HG03342 (cell line): ENCODE results near the gene KLHL42.
"Not testable (repeated sequence)": the region's sequence is repeated elsewhere in the genome, so short reads cannot be mapped to it uniquely, and the experiment has no call there.

Experiments used
- ATAC-seq: cut with Tn5 transposase; IDR thresholded peaks from one replicate; pipeline ENCODE4 v1.9.1; 2021; ENCODE audit warnings: mild to moderate bottlenecking, moderate library complexity; ENCODE audit not compliant: unreplicated experiment

The KLHL42 gene

GRCh38 chr12:27779920-27780611, at the start of gene KLHL42, which contains the start of gene MANSC4:
Gene KLHL42 (plus strand): TSS chr12:27780233. CDS start chr12:27780331, 98 bp downstream.
Gene MANSC4 (minus strand): TSS chr12:27780236. CDS start chr12:27771276, 8,960 bp downstream.
- peak; percentile 78 for ATAC-seq

GRCh38 chr12:27732281-27732680, 47.8 kb upstream of the KLHL42 start:
- ATAC-seq = peak; percentile 47

- ATAC-seq = no peak
These were observed 46.9 kb upstream of the KLHL42 start for GRCh38 chr12:27733052-27733656.

GRCh38 chr12:27733791-27734190, 46.2 kb upstream of the KLHL42 start:
- no peak for ATAC-seq

- not testable (repeated sequence) for ATAC-seq
These were observed 45.7 kb upstream of the KLHL42 start for GRCh38 chr12:27734321-27734720.

GRCh38 chr12:27743601-27744000, 36.4 kb upstream of the KLHL42 start:
- no peak for ATAC-seq

GRCh38 chr12:27745734-27746133, 34.3 kb upstream of the KLHL42 start:
- not testable (repeated sequence) for ATAC-seq

- ATAC-seq = no peak
These were observed 32.8 kb upstream of the KLHL42 start for GRCh38 chr12:27747111-27747820.

- ATAC-seq = no peak
These were observed 28.5 kb upstream of the KLHL42 start for GRCh38 chr12:27751386-27752047.

- no peak for ATAC-seq
These were observed 25.2 kb upstream of the KLHL42 start for GRCh38 chr12:27754795-27755194.

- no peak for ATAC-seq
These were observed 23.3 kb upstream of the KLHL42 start for GRCh38 chr12:27756670-27757195.

- no peak for ATAC-seq
These were observed 17.3 kb upstream of the KLHL42 start for GRCh38 chr12:27762757-27763156.

- ATAC-seq = no peak
These were observed 13.4 kb upstream of the KLHL42 start for GRCh38 chr12:27766587-27766986.

- ATAC-seq = no peak
These were observed 10.8 kb upstream of the KLHL42 start for GRCh38 chr12:27769142-27769673.

- no peak for ATAC-seq
These were observed 8.3 kb upstream of the KLHL42 start for GRCh38 chr12:27771481-27772327.

GRCh38 chr12:27772328-27773049, 7.5 kb upstream of the KLHL42 start:
- no peak for ATAC-seq

GRCh38 chr12:27777141-27777540, 2.9 kb upstream of the KLHL42 start:
- no peak for ATAC-seq

GRCh38 chr12:27778206-27778605, 1.8 kb upstream of the KLHL42 start:
- ATAC-seq = no peak

GRCh38 chr12:27779416-27779919, 565 bp upstream of the KLHL42 start:
- peak; percentile 7 for ATAC-seq
